HG03378 (cell line): ENCODE data around the gene ZNF695.
A peak's percentile ranks its signal among the peaks of the same experiment; 100 is the strongest.

Experiments used
- ATAC-seq: cut with Tn5 transposase; IDR thresholded peaks from one replicate; pipeline ENCODE4 v1.9.1; 2021; ENCODE audit warnings: mild to moderate bottlenecking, moderate library complexity; ENCODE audit not compliant: unreplicated experiment

ZNF695 gene

GRCh38 chr1:246959944-246960693 lies 47.7 kb downstream of the ZNF695 start:
- ATAC-seq, result peak; percentile 85

GRCh38 chr1:246954126-246954525 lies 53.7 kb downstream of the ZNF695 start:
- ATAC-seq, result no peak

- no peak for ATAC-seq
Observed at GRCh38 chr1:246951413-246951812, 56.4 kb downstream of the ZNF695 start.

GRCh38 chr1:246949956-246950355 lies 57.9 kb downstream of the ZNF695 start:
- no peak for ATAC-seq

- no peak for ATAC-seq
Observed at GRCh38 chr1:246947255-246947654, 60.6 kb downstream of the ZNF695 start.

- no peak for ATAC-seq
Observed at GRCh38 chr1:246946366-246946765, 61.5 kb downstream of the ZNF695 start.
